Endodermal cell (in vitro differentiated cells): Measurements from ENCODE around the gene SPPL2B. TPM values are rescaled to one million over a fixed set of nuclear protein-coding genes. Genes with fewer than 3 reads are reported as not detected.

Experiments
- DNase-seq: peaks from one replicate; pipeline ENCODE4 v3.0.0-alpha.2; 2017
- H3K27ac ChIP-seq: 2 replicates; pipeline ENCODE4 v1.5.1; 2013; ENCODE audit warnings: mild to moderate bottlenecking, low read depth, low read length, moderate library complexity
- H3K27me3 ChIP-seq: 2 replicates; pipeline ENCODE4 v1.6.1; 2013; ENCODE audit warnings: mild to moderate bottlenecking, low read length, moderate library complexity; ENCODE audit not compliant: insufficient read depth, control insufficient read depth, poor library complexity, severe bottlenecking
- H3K36me3 ChIP-seq: 2 replicates; pipeline ENCODE4 v1.7.0; 2013; ENCODE audit warnings: mild to moderate bottlenecking, low read length, moderate library complexity; ENCODE audit not compliant: control insufficient read depth, insufficient read depth
- H3K4me1 ChIP-seq: one replicate; pipeline ENCODE4 v1.7.0; 2013; ENCODE audit warnings: low read length; ENCODE audit not compliant: control insufficient read depth, insufficient read depth
- H3K4me3 ChIP-seq: 2 replicates; pipeline ENCODE4 v1.5.1; 2013; ENCODE audit warnings: mild to moderate bottlenecking, low read length, moderate library complexity
- H3K9ac ChIP-seq: 2 replicates; pipeline ENCODE4 v1.6.1; 2013; ENCODE audit warnings: mild to moderate bottlenecking, low read length, moderate library complexity; ENCODE audit not compliant: poor library complexity, severe bottlenecking; ENCODE audit errors: extremely low read depth
- H3K9me3 ChIP-seq: 2 replicates; pipeline ENCODE4 v1.6.1; 2013; ENCODE audit warnings: mild to moderate bottlenecking, low read length, moderate library complexity; ENCODE audit not compliant: control insufficient read depth
- H3K27ac Mint-ChIP-seq: 2 replicates; pipeline ENCODE4 v1.8.0; 2020; ENCODE audit warnings: mixed read lengths
- H3K27me3 Mint-ChIP-seq: 2 replicates; pipeline ENCODE4 v1.8.0; 2021; ENCODE audit warnings: mild to moderate bottlenecking, mixed read lengths; ENCODE audit not compliant: insufficient read depth
- H3K36me3 Mint-ChIP-seq: 2 replicates; pipeline ENCODE4 v1.8.0; 2020; ENCODE audit warnings: low read depth, mixed read lengths
- H3K4me1 Mint-ChIP-seq: 2 replicates; pipeline ENCODE4 v1.8.0; 2020; ENCODE audit warnings: mixed read lengths
- H3K4me3 Mint-ChIP-seq: 2 replicates; pipeline ENCODE4 v1.8.0; 2020; ENCODE audit warnings: mild to moderate bottlenecking, moderate library complexity, mixed read lengths
- H3K9me3 Mint-ChIP-seq: 2 replicates; pipeline ENCODE4 v1.8.0; 2020; ENCODE audit warnings: mild to moderate bottlenecking, mixed read lengths
- CTCF ChIP-seq: fragments of 200-600 bp; sonication (generic); conservative IDR thresholded peaks from 2 replicates; pipeline ENCODE4 v1.5.0; 2021; ENCODE audit warnings: antibody characterized with exemption, mild to moderate bottlenecking
- WGBS, 2 experiments: methylation state at CpG; one replicate each; pipeline versions ENCODE4 v1.1.5 to v1.1.7; 2013; ENCODE audit warnings: missing lambda C conversion rate in 2 of 2, mixed read lengths in 1 of 2; ENCODE audit not compliant: insufficient coverage in 1 of 2, insufficient read length in 1 of 2; 5-methylcytosine and 5-hydroxymethylcytosine counted together
- total RNA-seq, 2 donors: library from RNA; stranded (reverse); fragmentation: NEBNext Ultra II Directional in 1 of 2; extraction: Animal tissue kit (Norgen Biotek cat#: 25700) in 1 of 2; gene quantifications; 2 replicates in 1 of 2; 3 replicates in 1 of 2; pipeline ENCODE4 v1.2.1, GENCODE V29; 2021

Gene SPPL2B
- total RNA-seq, 2 donors from 2014 or later, result 115 to 118 TPM

DNA sequence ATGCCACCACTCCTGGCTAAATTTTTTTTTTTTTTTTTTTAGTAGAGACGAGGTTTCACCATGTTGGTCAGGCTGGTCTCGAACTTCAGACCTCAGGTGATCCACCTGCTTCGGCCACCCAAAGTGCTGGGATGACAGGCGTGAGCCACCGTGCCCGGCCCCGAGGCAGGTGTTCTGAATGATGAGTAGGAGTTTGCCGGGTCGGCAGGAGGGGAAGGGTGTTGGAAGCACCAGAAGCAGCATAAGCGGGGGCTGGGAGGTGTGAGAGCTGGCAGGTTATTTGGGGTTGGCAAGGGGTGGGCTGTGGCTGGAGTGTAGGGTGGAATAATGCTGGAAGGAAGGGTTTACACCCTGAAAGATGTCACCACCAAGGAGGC, 1.8 kb downstream of the SPPL2B start:
- peaks cover 5% of the 10 kb centered on the region for H3K36me3 ChIP-seq
- Mint-ChIP-seq H3K36me3 (peaks cover 10% of the 10 kb centered on the region), H3K9me3 (no peaks in the 10 kb centered on the region), H3K4me3 (peak overlapping the region; percentile 92), H3K27me3 (no peaks in the 10 kb centered on the region), H3K4me1 (peaks cover 35% of the 10 kb centered on the region), H3K27ac (peak overlapping the region; percentile 74)
- 88 to 92% methylated on average over 6 to 10 of the region's 10 CpGs for WGBS, 2 experiments
- no peaks in the 10 kb centered on the region for H3K9me3 ChIP-seq
- no peaks in the 10 kb centered on the region for H3K27me3 ChIP-seq
- no peak for TF ChIP-seq CTCF
- DNase-seq, result no peak
- H3K9ac ChIP-seq, result no peak overlapping the region
- H3K4me1 ChIP-seq, result peaks cover 7% of the 10 kb centered on the region
- H3K27ac ChIP-seq, result no peak overlapping the region
- no peak overlapping the region for H3K4me3 ChIP-seq

- Mint-ChIP-seq H3K27ac (peak overlapping the region; percentile 74), H3K4me3 (peak overlapping the region; percentile 92), H3K9me3 (peaks cover 4% of the 10 kb centered on the region), H3K36me3 (peaks cover 11% of the 10 kb centered on the region), H3K27me3 (no peaks in the 10 kb centered on the region), H3K4me1 (peaks cover 35% of the 10 kb centered on the region)
- Histone ChIP-seq H3K9ac (no peak overlapping the region), H3K9me3 (no peaks in the 10 kb centered on the region), H3K27ac (peak overlapping the region; percentile 53), H3K4me3 (no peak overlapping the region), H3K36me3 (peaks cover 10% of the 10 kb centered on the region), H3K4me1 (peaks cover 7% of the 10 kb centered on the region), H3K27me3 (no peaks in the 10 kb centered on the region)
- 79 to 81% methylated on average over 14 to 20 of the region's 20 CpGs for WGBS, 2 experiments
- no peak for TF ChIP-seq CTCF
- DNase-seq, result no peak
These were observed 2.3 kb downstream of the SPPL2B start for GRCh38 chr19:2330632-2331284.

DNA sequence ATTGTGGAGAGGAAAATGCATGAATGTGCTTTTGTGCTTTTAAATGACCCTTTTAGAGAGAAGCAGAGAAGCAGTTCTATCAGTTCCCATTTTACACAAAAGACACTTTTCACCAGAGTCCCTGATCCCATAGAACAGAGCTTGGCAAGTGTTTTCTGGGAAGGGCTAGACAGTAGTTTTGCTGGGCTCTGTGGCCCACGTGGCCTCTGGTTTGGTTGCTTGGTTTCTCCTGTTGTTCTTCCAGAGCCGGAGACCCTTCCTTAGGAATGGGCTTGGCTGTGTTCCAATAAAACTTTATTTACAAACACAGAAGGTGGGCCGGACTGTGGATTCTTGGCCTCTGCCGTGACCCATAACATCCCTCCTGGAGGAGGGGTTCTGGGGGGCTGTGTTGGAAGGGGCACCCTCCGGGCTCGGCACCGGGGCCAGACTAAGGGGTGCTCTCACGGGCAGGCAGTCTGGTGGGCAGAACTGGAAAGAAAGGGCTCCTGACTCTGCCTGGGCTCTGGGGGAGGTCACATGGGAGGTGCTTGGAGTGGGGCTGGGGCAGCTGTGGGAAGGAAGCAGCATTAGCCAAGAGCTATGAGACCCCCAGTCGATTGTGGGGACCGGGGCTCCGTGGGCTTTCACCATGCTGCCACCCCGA, 3.2 kb downstream of the SPPL2B start:
- Mint-ChIP-seq H3K4me3 (no peak overlapping the region), H3K27ac (peak overlapping the region; percentile 74), H3K9me3 (peaks cover 8% of the 10 kb centered on the region), H3K4me1 (peaks cover 34% of the 10 kb centered on the region), H3K36me3 (peaks cover 15% of the 10 kb centered on the region), H3K27me3 (no peaks in the 10 kb centered on the region)
- no peak for TF ChIP-seq CTCF
- Histone ChIP-seq H3K36me3 (peaks cover 13% of the 10 kb centered on the region), H3K4me3 (no peak overlapping the region), H3K4me1 (peaks cover 7% of the 10 kb centered on the region), H3K27me3 (no peaks in the 10 kb centered on the region), H3K9ac (no peak overlapping the region), H3K9me3 (no peaks in the 10 kb centered on the region), H3K27ac (peak overlapping the region; percentile 53)
- WGBS, 2 experiments, result 89 to 90% methylated on average over 10 to 12 of the region's 12 CpGs
- no peak for DNase-seq
